Fibroblast of skin of left quadriceps (primary cell): ENCODE data around the gene SNTG2.
"Not testable (repeated sequence)": the region's sequence is repeated elsewhere in the genome, so short reads cannot be mapped to it uniquely, and the experiment has no call there.

ENCODE experiments used
- DNase-seq, 2 experiments: peaks; one replicate each; pipeline ENCODE4 v3.0.0-alpha.2; 2013; ENCODE audit warnings: low read depth in 2 of 2

Gene SNTG2

DNA sequence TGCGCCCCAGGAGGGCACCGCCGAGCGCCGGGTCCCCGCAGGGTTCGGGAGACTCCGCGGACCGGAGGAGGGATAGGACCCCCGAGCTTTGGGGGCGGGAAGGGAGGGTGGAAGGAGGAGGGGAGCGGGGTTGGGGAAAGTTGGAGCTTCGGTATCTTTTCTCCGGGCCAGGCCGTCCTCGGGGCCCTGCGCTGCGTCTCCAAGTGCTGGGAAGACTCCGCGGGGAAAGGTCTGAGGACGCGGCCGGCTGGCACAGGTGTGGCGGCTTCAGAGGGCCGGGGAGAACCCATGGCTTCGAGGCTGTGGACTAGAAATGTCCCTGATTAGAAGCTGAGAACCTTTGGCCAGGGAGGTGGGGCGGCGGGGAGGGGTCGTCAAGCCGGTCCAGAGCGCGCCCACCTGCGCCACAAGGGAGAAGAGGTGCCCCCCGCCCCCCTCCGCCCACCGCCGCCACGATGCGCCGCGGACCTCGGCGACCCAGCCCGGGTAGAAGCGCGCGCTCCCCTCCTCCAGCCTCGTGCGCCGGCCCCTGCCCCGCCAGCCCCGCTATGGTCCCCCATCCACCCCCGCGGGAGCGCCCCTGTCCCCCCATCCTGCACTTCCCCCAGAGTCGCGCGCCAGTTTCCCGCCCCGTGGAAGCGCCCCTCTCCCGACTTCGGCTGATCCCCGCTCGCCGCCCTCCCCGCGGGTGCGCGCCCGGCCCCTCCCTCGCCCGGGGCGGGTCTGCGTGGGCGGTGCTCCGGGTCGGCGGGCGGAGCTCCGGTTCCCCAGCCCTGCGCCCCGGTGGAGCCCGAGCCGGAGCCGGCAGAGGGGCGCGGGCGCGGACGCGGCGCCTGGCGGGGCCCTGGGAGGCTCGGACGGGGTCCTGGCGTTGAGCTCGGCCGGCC lies at the start of gene SNTG2:
SNTG2 (plus strand) TSS at position 770 of the 887 bp plus-strand sequence. CDS start 148 bp downstream, outside the sequence.
- DNase-seq = no peak

DNA sequence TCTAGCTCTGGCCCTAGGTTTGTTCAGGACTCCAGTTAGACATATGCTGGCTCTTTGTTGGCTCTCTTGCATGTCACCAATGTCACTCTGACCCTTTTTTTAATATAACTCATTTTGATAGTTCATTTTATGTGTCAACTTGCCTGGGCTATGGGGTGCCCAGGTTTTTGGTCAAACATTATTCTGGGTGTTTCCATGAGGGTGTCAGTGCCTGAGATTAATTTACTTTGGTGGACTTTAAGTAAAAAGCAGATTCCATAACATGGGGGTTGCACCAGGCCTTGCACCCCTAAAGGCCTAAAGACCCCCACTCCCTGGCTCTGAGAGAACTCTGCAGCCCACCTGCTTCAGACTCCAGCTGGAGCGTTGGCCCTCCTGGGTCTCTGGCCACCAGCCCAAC lies 48.1 kb upstream of the SNTG2 start:
- DNase-seq = no peak

DNA sequence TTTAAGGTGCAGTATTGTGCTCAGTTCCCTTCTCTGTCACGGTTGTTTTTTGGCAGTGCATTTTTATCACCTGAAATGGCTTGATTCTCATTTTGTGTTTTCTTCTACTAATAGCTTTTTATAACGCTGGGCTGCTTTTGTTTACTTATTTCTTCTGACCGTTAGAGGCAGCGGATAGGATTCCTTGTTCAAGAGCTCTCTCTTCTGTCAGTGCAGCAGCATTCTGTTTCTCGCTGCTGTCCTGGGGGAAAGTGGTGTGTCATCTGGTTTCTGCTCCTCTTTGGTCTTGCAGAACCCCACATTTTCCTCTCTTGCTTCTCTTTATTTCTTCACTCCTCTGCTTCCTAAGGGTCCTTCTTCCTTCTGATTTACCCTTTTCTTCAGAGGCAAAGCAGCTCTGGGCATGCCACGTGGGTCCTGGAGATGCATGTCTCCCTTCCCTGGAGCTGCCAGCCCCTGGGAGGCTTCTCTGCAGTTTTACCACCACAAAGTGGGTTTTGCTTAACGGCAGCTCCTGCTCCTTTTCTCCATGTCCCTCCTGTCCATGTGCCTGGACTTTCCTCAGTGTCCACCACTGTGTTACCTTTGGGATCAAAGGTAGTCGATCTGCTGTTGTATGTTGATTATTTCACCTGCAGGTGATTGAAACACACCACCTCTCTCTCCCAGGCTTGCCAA lies 47.3 kb upstream of the SNTG2 start:
- DNase-seq = no peak

DNA sequence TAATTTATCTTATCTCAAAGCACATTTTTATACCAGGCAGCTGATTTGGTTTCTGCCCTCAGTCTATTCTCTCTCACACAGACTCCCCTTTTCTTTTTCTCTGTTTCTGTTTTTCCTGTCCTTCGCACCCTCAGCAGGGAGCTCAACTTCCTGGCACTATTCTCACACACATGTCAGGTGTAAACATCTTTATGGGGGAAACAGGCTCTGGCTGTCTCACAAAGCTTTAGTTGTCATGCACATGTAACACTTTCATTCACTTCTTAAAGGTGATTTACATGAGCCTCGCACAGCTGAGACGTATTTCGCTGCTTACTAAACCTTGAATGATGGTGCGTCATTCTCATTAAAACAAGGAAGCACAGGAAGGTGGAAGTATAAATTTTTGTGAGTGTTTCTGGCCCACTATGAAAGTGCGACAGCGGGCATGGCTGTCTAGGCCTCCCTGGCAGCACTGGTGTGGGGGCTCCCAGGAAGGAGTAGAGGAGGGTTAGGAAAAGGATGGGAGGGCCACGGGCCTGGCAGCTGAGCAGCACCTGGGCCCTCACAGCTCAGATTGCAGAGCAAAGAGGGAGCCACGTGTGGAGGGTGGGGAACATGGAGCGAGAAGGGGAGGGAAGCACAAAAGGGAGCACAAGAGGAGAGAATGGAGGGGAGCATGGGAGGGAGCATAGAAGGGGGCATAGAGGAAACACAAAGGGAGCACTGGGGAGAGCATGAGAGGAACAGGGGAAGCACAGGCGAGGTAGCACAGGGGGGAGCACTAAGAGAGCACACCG lies 46.2 kb upstream of the SNTG2 start:
- DNase-seq = no peak

DNA sequence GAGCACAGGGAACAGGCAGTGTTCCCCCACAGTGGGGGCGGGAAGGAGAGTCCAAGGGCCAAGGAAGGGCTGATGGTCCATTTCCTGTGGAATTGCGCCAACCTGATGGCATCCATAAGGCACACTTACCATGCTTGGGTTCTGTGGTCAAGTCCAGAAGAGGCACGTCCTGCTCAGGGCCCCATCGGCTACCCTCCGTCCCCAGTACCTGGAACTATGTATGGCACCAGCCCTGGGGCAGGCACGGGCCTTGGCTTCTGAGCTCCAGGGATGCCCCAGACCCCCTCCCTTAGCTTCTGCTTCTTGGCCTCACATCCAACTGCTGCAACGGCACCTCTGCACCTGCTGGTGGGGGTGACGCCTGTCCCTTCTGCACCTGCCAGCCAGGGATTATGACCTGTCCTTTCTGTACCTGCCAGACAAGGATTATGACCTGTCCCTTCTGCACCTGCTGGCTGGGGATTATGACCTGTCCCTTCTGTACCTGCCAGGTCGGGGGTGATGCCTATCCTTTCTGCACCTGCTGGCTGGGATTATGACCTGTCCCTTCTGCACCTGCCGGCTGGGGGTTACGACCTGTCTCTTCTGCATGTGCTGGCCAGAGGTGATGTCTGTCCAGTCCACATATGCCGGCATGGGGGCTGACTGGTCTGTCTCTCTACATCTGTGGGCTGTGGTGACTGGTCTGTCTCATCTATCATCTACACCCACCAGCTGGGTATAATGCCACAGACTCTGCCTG lies 45.4 kb upstream of the SNTG2 start:
- DNase-seq = no peak

DNA sequence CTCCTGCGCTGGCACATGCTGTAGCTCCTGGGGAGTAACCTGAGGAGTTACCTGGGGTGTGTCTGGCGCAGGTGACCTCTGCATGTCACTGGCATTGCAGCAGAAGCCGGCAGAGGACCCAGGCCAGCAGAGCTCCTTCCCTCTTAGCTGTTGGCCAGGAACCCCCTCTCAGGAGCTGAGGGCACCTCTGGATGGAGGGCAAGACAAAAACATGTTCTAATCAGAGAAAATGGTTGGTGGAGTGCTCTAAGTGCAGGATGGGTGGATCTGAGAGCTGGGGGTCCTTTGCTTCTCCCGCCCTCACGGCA lies 44.9 kb upstream of the SNTG2 start:
- no peak for DNase-seq

DNA sequence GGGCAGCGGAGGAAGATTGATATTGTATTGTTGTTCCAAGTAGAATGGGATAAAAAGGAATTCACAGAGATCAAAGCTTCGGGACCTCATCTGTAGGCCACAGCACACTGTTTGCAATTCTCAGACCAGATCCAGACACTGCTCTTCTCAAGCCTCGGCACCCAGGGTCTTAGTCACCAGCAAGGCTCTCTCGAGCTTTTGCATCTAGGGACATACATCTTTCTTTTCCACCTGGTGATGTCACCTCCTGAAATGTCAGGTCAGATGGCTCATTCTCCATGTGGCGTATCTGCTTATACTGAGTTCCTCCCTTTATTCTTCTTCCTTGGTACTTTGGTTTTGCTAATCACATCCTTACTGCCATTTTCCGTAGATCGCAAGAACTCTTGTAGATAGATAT lies 42.9 kb upstream of the SNTG2 start:
- DNase-seq = no peak

DNA sequence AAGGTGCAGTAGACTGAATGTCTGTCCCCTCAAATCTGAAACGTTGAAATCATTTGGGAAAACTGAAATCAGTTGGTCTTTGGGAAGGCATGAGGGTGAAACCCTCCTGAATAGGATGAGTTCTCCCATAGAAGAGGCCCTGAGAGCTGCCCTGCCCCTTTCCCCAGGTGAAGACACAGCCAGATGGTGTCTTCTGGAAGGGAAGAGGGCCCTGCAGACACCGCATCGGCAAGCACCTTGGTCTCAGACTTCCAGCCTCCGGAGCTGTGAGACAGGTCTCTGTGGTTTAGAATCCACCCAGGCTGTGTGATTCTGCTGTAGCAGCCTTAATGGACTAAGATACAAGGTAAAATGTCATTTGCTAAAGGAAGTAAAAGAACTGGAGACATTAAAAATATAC lies 42.1 kb upstream of the SNTG2 start:
- no peak for DNase-seq

DNA sequence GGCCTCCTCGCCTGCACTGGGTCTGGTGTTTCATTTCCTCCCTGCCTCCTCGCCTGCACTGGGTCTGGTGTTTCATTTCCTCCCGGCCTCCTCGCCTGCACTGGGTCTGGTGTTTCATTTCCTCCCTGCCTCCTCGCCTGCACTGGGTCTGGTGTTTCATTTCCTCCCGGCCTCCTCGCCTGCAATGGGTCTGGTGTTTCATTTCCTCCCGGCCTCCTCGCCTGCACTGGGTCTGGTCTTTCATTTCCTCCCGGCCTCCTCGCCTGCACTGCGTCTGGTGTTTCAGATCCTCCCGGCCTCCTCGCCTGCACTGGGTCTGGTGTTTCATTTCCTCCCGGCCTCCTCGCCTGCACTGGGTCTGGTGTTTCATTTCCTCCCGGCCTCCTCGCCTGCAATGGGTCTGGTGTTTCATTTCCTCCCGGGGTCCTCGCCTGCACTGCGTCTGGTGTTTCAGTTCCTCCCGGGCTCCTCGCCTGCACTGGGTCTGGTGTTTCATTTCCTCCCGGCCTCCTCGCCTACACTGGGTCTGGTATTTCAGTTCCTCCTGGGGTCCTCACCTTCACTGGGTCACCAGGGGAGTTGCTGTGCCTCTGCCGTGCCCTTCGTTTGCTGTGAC lies 40.8 kb upstream of the SNTG2 start:
- DNase-seq = not testable (repeated sequence)

DNA sequence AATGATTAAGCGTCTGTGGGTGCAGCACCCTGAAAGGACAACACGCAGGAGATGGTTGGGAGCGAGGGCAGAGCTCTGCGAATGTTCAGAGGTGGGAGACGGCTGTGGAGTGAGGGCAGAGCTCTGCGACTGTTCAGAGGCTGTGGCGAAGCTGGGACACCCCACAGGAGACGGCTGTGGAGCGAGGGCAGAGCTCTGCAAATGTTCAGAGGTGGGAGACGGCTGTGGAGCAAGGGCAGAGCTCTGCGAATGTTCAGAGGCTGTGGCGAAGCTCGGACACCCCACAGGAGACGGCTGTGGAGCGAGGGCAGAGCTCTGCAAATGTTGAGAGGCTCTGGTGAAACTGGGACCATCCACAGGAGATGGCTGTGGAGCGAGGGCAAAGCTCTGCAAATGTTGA lies 40.0 kb upstream of the SNTG2 start:
- DNase-seq = no peak

DNA sequence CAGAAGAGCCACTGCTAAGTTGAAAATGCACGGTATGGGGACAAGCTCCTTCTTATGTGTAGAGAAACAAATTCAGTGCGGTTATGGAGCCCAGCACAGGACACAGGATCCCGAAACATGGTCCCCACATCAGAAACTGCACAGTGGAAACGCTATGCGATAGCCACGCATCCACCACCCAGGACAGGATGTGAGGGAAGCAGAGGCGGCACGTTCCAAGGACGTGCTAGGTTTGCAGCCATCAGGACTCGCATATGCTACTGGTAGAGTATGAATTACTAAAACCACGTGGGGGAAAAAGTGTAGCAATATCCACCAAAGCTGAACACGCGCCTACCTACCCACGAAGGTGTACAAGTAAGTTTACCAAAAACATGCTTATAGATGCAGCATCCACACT lies 34.7 kb upstream of the SNTG2 start:
- DNase-seq = no peak

DNA sequence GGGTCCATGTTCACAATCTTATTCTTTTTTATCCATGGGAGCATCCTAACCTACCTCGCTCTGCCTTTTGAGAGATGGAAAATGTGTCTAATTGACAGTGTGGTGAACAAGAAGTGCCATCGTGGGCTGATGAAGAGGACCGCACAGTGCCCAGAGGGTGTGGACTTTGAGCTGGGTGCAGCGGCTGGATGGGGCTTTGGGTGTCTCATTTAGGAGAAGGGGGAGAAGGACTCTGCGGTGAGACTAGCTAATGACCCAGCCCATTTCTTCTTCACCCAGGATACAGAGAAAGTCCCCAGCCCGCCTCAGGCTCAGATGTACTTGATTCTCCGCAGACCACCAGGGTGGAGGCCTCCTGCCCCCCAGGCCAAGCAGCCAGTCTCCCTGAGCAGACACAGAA lies 33.7 kb upstream of the SNTG2 start:
- no peak for DNase-seq

DNA sequence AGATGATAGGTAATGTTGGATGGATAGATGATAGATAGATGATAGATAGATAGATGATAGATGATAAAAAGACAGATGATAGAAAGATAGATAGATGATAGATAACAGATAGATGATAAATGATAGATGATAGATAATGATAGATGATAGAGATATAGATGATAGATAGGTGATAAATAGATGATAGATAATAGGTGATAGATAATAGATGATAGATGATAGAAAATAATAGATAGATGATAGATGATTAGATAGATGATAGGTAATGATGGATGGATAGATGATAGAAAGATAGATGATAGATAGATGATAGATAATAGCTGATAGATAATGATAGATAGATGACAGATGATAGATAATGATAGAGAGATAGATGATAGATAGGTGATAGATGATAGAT lies 31.0 kb upstream of the SNTG2 start:
- no peak for DNase-seq

DNA sequence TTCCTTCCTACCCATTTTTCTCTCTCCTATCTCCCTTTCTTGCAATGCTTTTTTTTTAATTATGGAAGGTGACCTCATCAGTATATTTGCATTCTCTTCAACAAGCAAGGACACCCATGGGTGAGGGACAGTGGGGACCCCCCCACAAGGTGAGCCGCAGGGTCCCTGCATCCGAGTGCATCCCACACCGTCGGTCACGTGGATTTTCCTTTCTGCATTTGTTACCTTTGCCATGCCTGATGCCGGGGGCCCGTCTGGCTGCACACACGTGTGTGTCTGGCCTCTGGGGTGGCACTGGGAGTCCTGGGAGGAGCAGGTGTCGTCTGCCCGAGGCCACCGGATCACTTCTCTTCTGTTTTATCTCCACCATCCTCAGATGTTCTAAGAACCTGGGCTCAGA lies 30.1 kb upstream of the SNTG2 start:
- DNase-seq = no peak

DNA sequence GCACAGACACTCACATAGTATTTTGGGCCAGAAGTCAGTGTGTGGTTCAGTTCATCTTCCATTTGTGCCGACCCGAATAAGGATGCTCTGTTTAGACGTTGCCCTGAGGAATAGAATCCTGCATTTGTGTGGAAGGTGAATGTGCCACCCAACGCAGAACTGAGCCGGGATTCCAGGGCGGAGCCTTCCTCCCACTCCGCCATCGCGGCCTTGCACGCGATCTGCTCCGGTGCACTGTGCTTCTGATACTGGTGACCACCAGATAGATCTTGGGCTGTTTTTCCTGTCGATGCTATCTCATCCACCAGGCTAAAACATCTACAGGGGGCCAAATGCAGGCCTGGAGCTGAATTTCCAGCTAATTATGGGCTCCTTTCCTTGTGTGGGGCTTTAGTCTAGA lies 29.6 kb upstream of the SNTG2 start:
- DNase-seq = no peak

DNA sequence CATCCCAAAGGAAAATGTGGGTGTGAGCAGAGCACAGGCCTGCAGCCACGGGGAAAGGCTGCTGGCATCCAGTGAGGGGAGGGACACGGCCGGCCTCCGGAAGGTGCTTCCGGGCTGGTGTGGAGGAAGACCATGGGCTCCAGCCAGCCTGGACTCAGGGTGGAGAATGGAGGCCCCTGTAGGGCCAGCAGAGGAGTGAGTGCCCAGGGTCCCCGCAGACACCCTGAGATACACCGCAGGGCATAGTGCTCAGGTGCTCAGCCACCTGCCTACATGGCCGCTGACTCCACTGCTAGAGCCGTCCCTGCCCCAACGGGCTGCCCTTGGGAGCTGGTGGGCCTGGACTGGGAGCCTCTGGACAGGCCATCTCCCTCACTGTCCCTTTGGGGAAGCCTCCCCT lies 28.5 kb upstream of the SNTG2 start:
- DNase-seq = no peak

DNA sequence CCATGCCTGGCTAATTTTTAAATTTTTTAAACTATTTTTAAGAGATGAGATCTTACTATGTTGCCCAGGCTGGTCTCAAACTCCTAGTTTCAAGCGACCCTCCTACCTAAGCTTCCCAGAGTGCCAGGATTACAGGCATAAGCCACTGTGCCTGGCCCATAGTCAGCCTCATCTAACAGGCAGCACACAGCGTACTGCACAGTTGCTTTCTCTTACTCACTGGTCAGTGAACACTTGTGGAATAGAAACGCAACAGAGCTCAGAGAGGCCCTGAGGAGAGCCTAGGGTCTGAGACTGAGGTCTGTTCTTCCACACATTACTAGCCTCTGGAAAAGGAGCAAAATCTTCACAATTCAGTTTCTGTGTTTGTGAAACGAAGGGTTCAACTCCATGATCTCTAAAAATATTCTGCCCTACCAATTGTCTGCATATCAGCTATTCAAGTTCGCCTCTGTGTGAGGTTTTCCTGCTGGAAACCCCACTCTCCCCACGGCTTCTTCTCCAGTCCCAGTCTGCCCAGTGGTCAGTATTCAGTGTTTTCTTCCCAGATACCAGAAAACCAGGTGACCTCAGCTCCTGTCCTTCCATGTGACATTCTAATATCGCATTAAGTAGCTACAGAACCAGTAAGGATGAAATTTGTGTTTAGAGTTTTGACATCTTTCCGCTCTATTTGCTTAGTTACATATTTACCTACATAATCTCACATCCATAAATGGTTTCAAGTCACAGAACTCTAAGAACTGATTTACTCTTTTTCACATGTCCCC lies 26.6 kb upstream of the SNTG2 start:
- no peak for DNase-seq

DNA sequence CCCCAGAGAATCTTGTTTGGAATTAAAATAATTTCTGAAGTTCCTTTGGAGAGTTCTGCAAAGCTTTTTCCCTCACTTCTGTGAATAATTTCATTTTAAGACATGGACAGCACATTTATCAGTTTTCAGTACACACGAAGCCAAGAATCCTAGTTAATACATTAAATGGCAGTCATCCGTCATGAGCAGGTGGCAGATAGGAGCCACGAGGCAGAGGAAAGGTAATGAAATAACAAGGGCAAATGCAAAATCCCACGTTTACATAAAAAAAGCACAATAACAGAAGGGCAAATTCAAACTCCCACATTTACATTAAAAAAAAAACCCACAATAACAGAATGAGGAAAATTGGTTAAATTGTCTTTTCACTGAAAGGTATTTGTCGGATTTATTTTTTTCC lies 25.9 kb upstream of the SNTG2 start:
- no peak for DNase-seq

DNA sequence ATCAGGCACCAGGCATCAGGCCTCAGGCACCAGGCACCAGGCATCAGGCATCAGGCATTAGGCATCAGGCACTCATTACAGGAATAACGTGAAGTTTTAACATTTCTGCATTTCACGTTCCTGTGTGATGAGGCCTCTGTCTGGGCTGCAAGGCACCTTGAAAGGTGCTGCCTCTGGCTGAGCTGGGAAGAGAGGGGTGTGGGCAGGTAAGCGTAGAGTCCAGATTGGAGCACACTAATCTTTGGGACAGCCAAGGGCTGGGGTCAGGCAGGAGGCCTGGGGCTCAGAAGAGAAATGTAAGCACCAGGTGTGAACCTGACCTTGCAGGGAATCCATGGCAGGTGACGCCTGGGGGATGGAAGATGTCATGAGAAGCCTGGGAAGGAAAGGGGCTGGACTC lies 25.3 kb upstream of the SNTG2 start:
- no peak for DNase-seq

DNA sequence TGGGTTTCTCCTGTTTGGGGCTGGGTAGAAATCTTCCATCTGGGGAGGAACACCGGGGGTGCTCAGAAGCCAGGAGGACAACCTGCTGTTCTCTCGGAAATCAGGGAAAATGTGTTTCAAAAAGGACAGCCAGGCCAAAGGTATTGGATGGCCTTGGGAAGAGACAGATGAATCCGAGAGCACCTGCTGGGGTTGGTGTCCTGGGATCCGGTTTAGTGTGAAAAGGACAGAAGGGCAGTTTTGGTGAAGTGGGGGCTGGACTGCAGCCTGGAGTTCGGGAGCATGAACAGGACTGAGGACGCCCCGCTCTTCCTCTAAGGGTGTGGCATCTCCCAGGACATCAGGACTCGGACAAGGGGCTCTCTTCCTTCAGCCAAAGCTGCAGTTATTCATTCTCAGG lies 24.9 kb upstream of the SNTG2 start:
- DNase-seq = no peak

DNA sequence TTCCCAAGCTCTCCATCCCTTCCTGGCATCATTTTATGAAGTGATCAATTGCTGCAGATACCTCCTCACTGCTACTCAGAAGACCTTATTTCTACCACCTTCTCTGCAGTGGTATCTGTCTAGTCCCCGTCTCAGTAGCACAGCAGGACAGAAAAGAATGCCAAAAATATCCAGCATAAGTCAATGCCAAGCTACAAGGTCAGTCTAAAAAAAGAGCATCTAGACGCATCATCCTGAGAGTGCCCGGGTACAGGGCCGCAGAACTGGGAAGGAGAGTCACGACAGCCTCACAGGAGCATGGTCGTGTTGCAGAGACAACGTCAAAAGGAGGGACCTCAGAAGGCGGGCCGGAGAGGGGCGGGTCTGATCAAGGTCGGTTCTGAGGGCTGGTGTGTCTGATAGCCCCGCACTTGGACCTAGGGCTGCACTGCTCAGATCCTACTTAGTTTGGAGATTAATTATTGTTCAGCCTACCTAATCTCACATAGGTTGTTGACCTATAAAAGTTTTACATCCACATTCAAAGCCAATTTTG lies 24.3 kb upstream of the SNTG2 start:
- no peak for DNase-seq
